HCT116 (cell line): ENCODE results near the gene ZNF648. TPM values are rescaled to one million over a fixed set of nuclear protein-coding genes. Genes with fewer than 3 reads are reported as not detected.

Experiments used
- ATAC-seq: fragments of 200-7000 bp; cut with Tn5 transposase; 2 replicates; pipeline ENCODE4 v1.9.1; 2020; ENCODE audit warnings: mild to moderate bottlenecking, moderate library complexity
- BruUV-seq: library from RNA; stranded (reverse); fragments of 400-500 nt; replicated peaks from 2 replicates; lab custom pipeline; 2021; lab: Mats Ljungman, UMichigan
- CTCF ChIA-PET: fragments of 300-600 bp; sonication (Branson Sonifier 250); formaldehyde crosslinking; loops from one replicate; lab custom pipeline; 2021; ENCODE audit warnings: antibody characterized with exemption; lab: Charles Lee
- POLR2A ChIA-PET: fragments of 300-600, 350-600 bp; sonication (Branson Sonifier 250); formaldehyde crosslinking; loops from one replicate; lab custom pipeline; 2021; ENCODE audit warnings: antibody characterized with exemption; lab: Charles Lee
- RAD21 ChIA-PET, 2 experiments: fragments of 300-600 bp; sonication (Branson Sonifier 250); formaldehyde crosslinking; loops; one replicate each; lab custom pipeline; 2023; ENCODE audit warnings: low total read pairs in 2 of 2; ENCODE audit not compliant: uncharacterized antibody in 2 of 2, unreplicated experiment in 2 of 2, low non-redundant PET in 1 of 2; lab: Charles Lee
- DNase-seq: peaks from one replicate; pipeline ENCODE4 v3.0.0-alpha.2; 2010; ENCODE audit warnings: low read depth, low spot score
- H2AFZ ChIP-seq: fragments of 200-600 bp; shearing (Covaris generic), sonication (generic); 2 replicates; pipeline ENCODE4 v1.6.1; 2017; ENCODE audit warnings: low read depth, mixed run types, mixed read lengths, antibody characterized with exemption, low read length; ENCODE audit not compliant: poor library complexity, severe bottlenecking
- H3K27ac ChIP-seq: 2 replicates; pipeline ENCODE4 v1.5.1; 2012; ENCODE audit warnings: low read depth, low read length
- H3K27me3 ChIP-seq: fragments of 200-600 bp; sonication (generic); 2 replicates; pipeline ENCODE4 v1.6.1; 2016; ENCODE audit warnings: mixed run types, low read length, mixed read lengths; ENCODE audit not compliant: insufficient read depth
- H3K36me3 ChIP-seq, 2 experiments: fragments of 200-500 bp in 1 of 2; fragments of 200-600 bp in 1 of 2; sonication (Bioruptor generic) in 1 of 2; sonication (generic) in 1 of 2; 2 replicates each; pipeline versions ENCODE4 v1.5.1 to v1.6.1; 2014 to 2016; ENCODE audit warnings: low read length in 2 of 2, inconsistent platforms in 1 of 2, mixed read lengths in 1 of 2, mixed run types in 1 of 2; ENCODE audit not compliant: insufficient read depth in 2 of 2, control insufficient read depth in 1 of 2
- H3K4me1 ChIP-seq, 2 experiments: fragments of 200-600 bp in 1 of 2; sonication (generic) in 1 of 2; 2 replicates each; pipeline versions ENCODE4 v1.5.1 to v1.6.1; 2012 to 2017; ENCODE audit warnings: low read length in 2 of 2, inconsistent platforms in 1 of 2, mild to moderate bottlenecking in 1 of 2, mixed read lengths in 1 of 2, mixed run types in 1 of 2, moderate library complexity in 1 of 2; ENCODE audit not compliant: insufficient read depth in 2 of 2, control insufficient read depth in 1 of 2
- H3K4me2 ChIP-seq: fragments of 200-600 bp; sonication (generic); 2 replicates; pipeline ENCODE4 v1.6.1; 2017; ENCODE audit warnings: mixed run types, low read length, mixed read lengths
- H3K4me3 ChIP-seq, 2 experiments: fragments of 200-600 bp in 1 of 2; sonication (generic) in 1 of 2; replicated peaks in 1 of 2; 2 replicates each; pipeline ENCODE4 v1.5.1; 2011 to 2016; ENCODE audit warnings: low read length in 2 of 2, control low read depth in 1 of 2, low read depth in 1 of 2, mild to moderate bottlenecking in 1 of 2, mixed read lengths in 1 of 2, mixed run types in 1 of 2
- H3K79me2 ChIP-seq: fragments of 200-600 bp; sonication (generic); 2 replicates; pipeline ENCODE4 v1.6.1; 2017; ENCODE audit warnings: mild to moderate bottlenecking, mixed run types, low read length, moderate library complexity, mixed read lengths; ENCODE audit not compliant: insufficient read depth
- H3K9ac ChIP-seq: fragments of 200-600 bp; sonication (generic); 2 replicates; pipeline ENCODE4 v1.6.1; 2016; ENCODE audit warnings: low read length, mixed read lengths
- H3K9me2 ChIP-seq: fragments of 200-600 bp; sonication (generic), shearing (Covaris generic); 2 replicates; pipeline ENCODE4 v1.6.1; 2017; ENCODE audit warnings: mixed run types, mild to moderate bottlenecking, moderate library complexity; ENCODE audit not compliant: insufficient read depth
- H3K9me3 ChIP-seq, 2 experiments: fragments of 200-500 bp in 1 of 2; fragments of 200-600 bp in 1 of 2; sonication (Bioruptor generic) in 1 of 2; sonication (generic) in 1 of 2; 2 replicates each; pipeline ENCODE4 v1.6.1; 2014 to 2017; ENCODE audit warnings: low read length in 2 of 2, mixed read lengths in 2 of 2, inconsistent platforms in 1 of 2, low read depth in 1 of 2, mild to moderate bottlenecking in 1 of 2, mixed run types in 1 of 2, moderate library complexity in 1 of 2; ENCODE audit not compliant: control insufficient read depth in 1 of 2, insufficient read depth in 1 of 2
- H4K20me1 ChIP-seq: fragments of 200-600 bp; sonication (generic), shearing (Covaris generic); 2 replicates; pipeline ENCODE4 v1.6.1; 2017; ENCODE audit warnings: mixed run types, mild to moderate bottlenecking, moderate library complexity; ENCODE audit not compliant: insufficient read depth
- ATF3 ChIP-seq: IDR thresholded peaks from 2 replicates; pipeline ENCODE4 v1.6.1; 2012
- CBX3 ChIP-seq: IDR thresholded peaks from 2 replicates; pipeline ENCODE4 v1.6.1; 2012; ENCODE audit warnings: low read depth
- CEBPB ChIP-seq: IDR thresholded peaks from 2 replicates; pipeline ENCODE4 v1.6.1; 2012; ENCODE audit warnings: low read depth
- CTCF ChIP-seq, 3 experiments: fragments of 200-600 bp in 1 of 3; sonication (generic) in 1 of 3; IDR thresholded peaks in 2 of 3; conservative IDR thresholded peaks in 1 of 3; 2 replicates each; pipeline ENCODE4 v1.5.1; 2012 to 2017; ENCODE audit warnings: low read depth in 2 of 3, low read length in 2 of 3, antibody characterized with exemption in 1 of 3, borderline replicate concordance in 1 of 3, control low read depth in 1 of 3, mild to moderate bottlenecking in 1 of 3, mixed read lengths in 1 of 3, mixed run types in 1 of 3, moderate library complexity in 1 of 3; ENCODE audit not compliant: insufficient read depth in 1 of 3
- EZH2 ChIP-seq: fragments of 200-600 bp; sonication (generic); IDR thresholded peaks from 2 replicates; pipeline ENCODE4 v1.6.1; 2017; ENCODE audit warnings: antibody characterized with exemption, mixed run types
- FOSL1 ChIP-seq: IDR thresholded peaks from 2 replicates; pipeline ENCODE4 v1.6.1; 2012; ENCODE audit warnings: low read depth
- POLR2A ChIP-seq: IDR thresholded peaks from 2 replicates; pipeline ENCODE4 v1.7.0; 2011; ENCODE audit warnings: borderline replicate concordance; ENCODE audit not compliant: insufficient read depth, insufficient read length; ENCODE audit errors: extremely low read depth
- REST ChIP-seq: IDR thresholded peaks from 2 replicates; pipeline ENCODE4 v1.6.1; 2012; ENCODE audit warnings: low read depth
- SIN3A ChIP-seq: IDR thresholded peaks from 2 replicates; pipeline ENCODE4 v1.6.1; 2012; ENCODE audit warnings: low read depth
- SRF ChIP-seq: IDR thresholded peaks from 2 replicates; pipeline ENCODE4 v1.6.1; 2012; ENCODE audit warnings: low read depth
- YY1 ChIP-seq: IDR thresholded peaks from 2 replicates; pipeline ENCODE4 v1.6.1; 2011; ENCODE audit warnings: low read length, low read depth, moderate library complexity, mild to moderate bottlenecking; ENCODE audit not compliant: insufficient replicate concordance; ENCODE audit errors: extremely low read depth
- ZBTB33 ChIP-seq: IDR thresholded peaks from 2 replicates; pipeline ENCODE4 v1.6.1; 2011; ENCODE audit warnings: mild to moderate bottlenecking, low read length, moderate library complexity; ENCODE audit not compliant: insufficient replicate concordance; ENCODE audit errors: extremely low read depth
- ZFX ChIP-seq: fragments of 450-650 bp; IDR thresholded peaks from 2 replicates; pipeline ENCODE4 v1.6.1; 2017
- intact Hi-C: fragments of 100-400 bp; cut with micrococcal nuclease; formaldehyde crosslinking; loops from 2 replicates; pipeline ENCODE4 v1.10.0; 2022
- total RNA-seq: library from RNA; stranded (reverse); gene quantifications from one replicate; pipeline ENCODE4 v1.2.1, GENCODE V29; 2021; ENCODE audit not compliant: unreplicated experiment

Gene ZNF648
- total RNA-seq, 1 experiment from 2014 or later = 0.57 TPM

- no peak overlapping the region for H3K4me2 ChIP-seq
- no peaks in the 10 kb centered on the region for H3K9me2 ChIP-seq
- RAD21 ChIA-PET = no interaction called here
- CTCF ChIA-PET = no interaction called here
- intact Hi-C loops = no loop called here
- H4K20me1 ChIP-seq = no peaks in the 10 kb centered on the region
- H3K79me2 ChIP-seq = no peaks in the 10 kb centered on the region
- 0 out of 4 replicates have a peak, but pooled peaks cover 0 to 3% of the 10 kb centered on the region in 2 experiments for H3K9me3 ChIP-seq
- no peak overlapping the region for H3K4me3 ChIP-seq
- H3K36me3 ChIP-seq = no peaks in the 10 kb centered on the region
- BruUV-seq = no TSS peak
- no peak overlapping the region for H3K9ac ChIP-seq
- no peak for ATAC-seq
- no peak for DNase-seq
- POLR2A ChIA-PET = no interaction called here
- no peaks in the 10 kb centered on the region for H3K27me3 ChIP-seq
- H3K27ac ChIP-seq = no peak overlapping the region
- TF ChIP-seq CEBPB = no peak
- no peak for TF ChIP-seq CTCF (IDR thresholded peaks at IDR 0.05 in 2 of 3, conservative IDR thresholded peaks at IDR 0.05 in 1 of 3; ENCODE audit: borderline replicate concordance in 1 of 3, insufficient read depth in 1 of 3, low read depth in 2 of 3, low read length in 2 of 3)
- TF ChIP-seq YY1 = no peak
- TF ChIP-seq ZFX = no peak
- no peak for TF ChIP-seq POLR2A
- no peak for TF ChIP-seq CBX3
- no peak for TF ChIP-seq ZBTB33
- TF ChIP-seq FOSL1 = no peak
- TF ChIP-seq SRF = no peak
- no peak for TF ChIP-seq ATF3
- TF ChIP-seq REST = no peak
- TF ChIP-seq SIN3A = no peak
- no peak for TF ChIP-seq EZH2
- H3K4me1 ChIP-seq = no peaks in the 10 kb centered on the region
- H2AFZ ChIP-seq = no peak overlapping the region
These were observed 10.7 kb downstream of the ZNF648 start for GRCh38 chr1:182050481-182051448.
